H1 (cell line): ENCODE measurements around the gene AGER. TPM values are rescaled to one million over a fixed set of nuclear protein-coding genes. Genes with fewer than 3 reads are reported as not detected.

Experiments used
- CBX5 ChIP-seq: fragments of 300-800, 300-1000 bp; sonication (generic); IDR thresholded peaks from 2 replicates; pipeline ENCODE4 v1.7.1; 2016; ENCODE audit warnings: antibody characterized with exemption, low read length, low read depth
- CHD1 ChIP-seq: IDR thresholded peaks from 2 replicates; pipeline ENCODE4 v1.6.1; 2012; ENCODE audit warnings: low read depth, low read length, improper control_type of control experiment
- EP300 ChIP-seq, 2 experiments: IDR thresholded peaks; 1 replicate in 1 of 2; 2 replicates in 1 of 2; pipeline ENCODE4 v1.6.1; 2011 to 2012; ENCODE audit warnings: low read depth in 2 of 2, low read length in 2 of 2, mild to moderate bottlenecking in 2 of 2, borderline replicate concordance in 1 of 2, inconsistent platforms in 1 of 2, moderate library complexity in 1 of 2
- POU5F1 ChIP-seq: IDR thresholded peaks from 2 replicates; pipeline ENCODE4 v1.6.1; 2011; ENCODE audit warnings: low read depth, mild to moderate bottlenecking, low read length, moderate library complexity
- RAD21 ChIP-seq, 2 experiments: IDR thresholded peaks in 1 of 2; conservative IDR thresholded peaks in 1 of 2; 2 replicates each; pipeline ENCODE4 v1.6.1; 2011; ENCODE audit warnings: low read depth in 2 of 2, low read length in 2 of 2, improper control_type of control experiment in 1 of 2, inconsistent platforms in 1 of 2, mild to moderate bottlenecking in 1 of 2, moderate library complexity in 1 of 2
- SAP30 ChIP-seq: fragments of 300-600 bp; sonication (generic); IDR thresholded peaks from 2 replicates; pipeline ENCODE4 v1.7.1; 2012; ENCODE audit warnings: low read length, moderate library complexity, mild to moderate bottlenecking, inconsistent platforms; ENCODE audit not compliant: insufficient read depth, insufficient replicate concordance
- SIN3A ChIP-seq, 2 experiments: IDR thresholded peaks in 1 of 2; conservative IDR thresholded peaks in 1 of 2; 2 replicates each; pipeline ENCODE4 v1.6.1; 2011 to 2012; ENCODE audit warnings: low read length in 2 of 2, improper control_type of control experiment in 1 of 2, low read depth in 1 of 2, mild to moderate bottlenecking in 1 of 2
- SRF ChIP-seq: IDR thresholded peaks from 2 replicates; pipeline ENCODE4 v1.6.1; 2011; ENCODE audit warnings: mild to moderate bottlenecking, low read depth, low read length, moderate library complexity
- ZNF274 ChIP-seq: IDR thresholded peaks from 2 replicates; pipeline ENCODE4 v1.7.0; 2012; ENCODE audit warnings: low read length, borderline replicate concordance; ENCODE audit errors: extremely low read depth
- polyA plus RNA-seq, 7 experiments: library from polyadenylated mRNA; depleted of rRNA in 3 of 7; stranded (reverse) in 5 of 7; unstranded in 2 of 7; fragments of >200 nt in 5 of 7; fragments of 200-250 nt in 2 of 7; gene quantifications; 1 replicate in 5 of 7; 2 replicates in 1 of 7; 4 replicates in 1 of 7; pipeline versions ENCODE4 v1.2.1 to v1.2.3, GENCODE V29; 2011 to 2013; ENCODE audit warnings: missing spikeins in 2 of 7, mixed read lengths in 2 of 7
- total RNA-seq: library from RNA; stranded (reverse); fragmentation: NEBNext Ultra II Directional; extraction: Animal tissue kit (Norgen Biotek cat#: 25700); gene quantifications from 2 replicates; pipeline ENCODE4 v1.2.1, GENCODE V29; 2021

AGER gene
- total and polyA plus RNA-seq, 2 of the 8 experiments (the other 6 are each of a cell fraction or from before 2014, with no cell fraction given): 3.8 to 10.9 TPM

GRCh38 chr6:32181148-32181702, 2.8 kb downstream of the AGER start (continued):
- TF ChIP-seq POU5F1 (no peak), SIN3A (conservative IDR thresholded peaks at IDR 0.05 in 1 of 2, IDR thresholded peaks at IDR 0.05 in 1 of 2; ENCODE audit: low read depth in 1 of 2, low read length in 2 of 2) (no peak), RAD21 (IDR thresholded peaks at IDR 0.05 in 1 of 2, conservative IDR thresholded peaks at IDR 0.05 in 1 of 2; ENCODE audit: low read depth in 2 of 2, low read length in 2 of 2) (no peak), SRF (no peak), EP300 (IDR thresholded peaks at IDR 0.05; ENCODE audit: borderline replicate concordance in 1 of 2, low read depth in 2 of 2, low read length in 2 of 2) (no peak), SAP30 (no peak), CHD1 (no peak), ZNF274 (no peak), CBX5 (no peak)
